WTC11 (cell line): Measurements from ENCODE around the gene KLK2. TPM values are rescaled to one million over a fixed set of nuclear protein-coding genes. Genes with fewer than 3 reads are reported as not detected.

ENCODE experiments used
- ATAC-seq: fragments of 200-7000 bp; cut with Tn5 transposase; 2 replicates; pipeline ENCODE4 v1.10.0; 2021; ENCODE audit warnings: mild to moderate bottlenecking, moderate library complexity
- CTCF ChIA-PET: fragments of 300-600 bp; sonication (Branson Sonifier 250); formaldehyde crosslinking; loops from one replicate; lab custom pipeline; 2021; ENCODE audit warnings: antibody characterized with exemption; lab: Charles Lee
- POLR2A ChIA-PET: fragments of 350-600 bp; sonication (Branson Sonifier 250); formaldehyde crosslinking; loops from one replicate; lab custom pipeline; 2021; ENCODE audit warnings: antibody characterized with exemption; lab: Charles Lee
- DNase-seq: peaks from one replicate; pipeline ENCODE4 v3.0.0; 2021; ENCODE audit warnings: low spot score
- H3K27ac Mint-ChIP-seq: 2 replicates; pipeline ENCODE4 v1.8.0; 2021; ENCODE audit warnings: mixed read lengths
- H3K27me3 Mint-ChIP-seq: 2 replicates; pipeline ENCODE4 v1.8.0; 2021; ENCODE audit warnings: low read depth, mild to moderate bottlenecking, moderate library complexity, mixed read lengths
- H3K36me3 Mint-ChIP-seq: 2 replicates; pipeline ENCODE4 v1.8.0; 2021; ENCODE audit warnings: mixed read lengths
- H3K4me1 Mint-ChIP-seq: 2 replicates; pipeline ENCODE4 v1.8.0; 2022; ENCODE audit warnings: mixed read lengths
- H3K4me3 Mint-ChIP-seq: 2 replicates; pipeline ENCODE4 v1.8.0; 2021; ENCODE audit warnings: mild to moderate bottlenecking, moderate library complexity, mixed read lengths
- H3K9me3 Mint-ChIP-seq: 2 replicates; pipeline ENCODE4 v1.8.0; 2021; ENCODE audit warnings: mixed read lengths
- FOXK1 ChIP-seq: sonication (generic); formaldehyde crosslinking; IDR thresholded peaks from 2 replicates; pipeline ENCODE4 v1.8.0; 2022; ENCODE audit warnings: mild to moderate bottlenecking, moderate library complexity, missing genetic modification reagents
- NFYB ChIP-seq: sonication (generic); formaldehyde crosslinking; conservative IDR thresholded peaks from 2 replicates; pipeline ENCODE4 v1.8.0; 2022; ENCODE audit warnings: low read depth, missing genetic modification reagents
- OVOL2 ChIP-seq: fragments of 250-450 bp; sonication (Bioruptor Pico); IDR thresholded peaks from 2 replicates; pipeline ENCODE4 v1.9.0; 2021; ENCODE audit warnings: mild to moderate bottlenecking, borderline replicate concordance
- RELA ChIP-seq: sonication (generic); formaldehyde crosslinking; IDR thresholded peaks from 2 replicates; pipeline ENCODE4 v1.8.1; 2022; ENCODE audit warnings: missing genetic modification reagents, mild to moderate bottlenecking, borderline replicate concordance
- ZNF138 ChIP-seq: sonication (generic); formaldehyde crosslinking; conservative IDR thresholded peaks from 2 replicates; pipeline ENCODE4 v1.8.1; 2022; ENCODE audit warnings: mild to moderate bottlenecking, moderate library complexity, missing genetic modification reagents
- ZNF232 ChIP-seq: sonication (generic); formaldehyde crosslinking; IDR thresholded peaks from 2 replicates; pipeline ENCODE4 v1.8.0; 2022; ENCODE audit warnings: mild to moderate bottlenecking, missing genetic modification reagents
- ZNF416 ChIP-seq: fragments of 250-450 bp; sonication (Bioruptor Pico); IDR thresholded peaks from 2 replicates; pipeline ENCODE4 v1.9.0; 2021; ENCODE audit warnings: mild to moderate bottlenecking, inconsistent platforms
- ZNF423 ChIP-seq: fragments of 250-450 bp; sonication (Bioruptor Pico); IDR thresholded peaks from 2 replicates; pipeline ENCODE4 v2.1.2; 2022; ENCODE audit warnings: mild to moderate bottlenecking, moderate library complexity
- total RNA-seq: library from RNA; stranded (reverse); gene quantifications from 3 replicates; pipeline ENCODE4 v1.2.3, GENCODE V29; 2021
- TF ChIP-seq, protein P1 (sequence below): sonication (generic); formaldehyde crosslinking; IDR thresholded peaks from 2 replicates; pipeline ENCODE4 v1.8.1; 2023; ENCODE audit warnings: mild to moderate bottlenecking, missing genetic modification reagents, borderline replicate concordance
- TF ChIP-seq, protein P2 (sequence below): sonication (generic); formaldehyde crosslinking; IDR thresholded peaks from 2 replicates; pipeline ENCODE4 v1.8.1; 2023; ENCODE audit warnings: mild to moderate bottlenecking, moderate library complexity, missing genetic modification reagents
- TF ChIP-seq, protein P3 (sequence below): sonication (generic); formaldehyde crosslinking; IDR thresholded peaks from 2 replicates; pipeline ENCODE4 v1.8.1; 2023; ENCODE audit warnings: mild to moderate bottlenecking, missing genetic modification reagents
- TF ChIP-seq, protein P4 (sequence below): fragments of 250-450 bp; sonication (Bioruptor Pico); conservative IDR thresholded peaks from 2 replicates; pipeline ENCODE4 v1.9.0; 2021; ENCODE audit warnings: mild to moderate bottlenecking
- TF ChIP-seq, protein P5 (sequence below): fragments of 250-450 bp; sonication (Bioruptor Pico); IDR thresholded peaks from 2 replicates; pipeline ENCODE4 v1.9.0; 2021; ENCODE audit warnings: moderate library complexity, mild to moderate bottlenecking, inconsistent platforms, borderline replicate concordance
- TF ChIP-seq, protein P6 (sequence below): sonication (generic); formaldehyde crosslinking; IDR thresholded peaks from 2 replicates; pipeline ENCODE4 v1.8.1; 2023; ENCODE audit warnings: mild to moderate bottlenecking, missing genetic modification reagents, moderate library complexity
- TF ChIP-seq, protein P7 (sequence below): fragments of 250-450 bp; sonication (Bioruptor Pico); IDR thresholded peaks from 2 replicates; pipeline ENCODE4 v1.8.0; 2021; ENCODE audit warnings: mild to moderate bottlenecking
- TF ChIP-seq, protein P8 (sequence below): sonication (generic); formaldehyde crosslinking; IDR thresholded peaks from 2 replicates; pipeline ENCODE4 v1.8.0; 2023; ENCODE audit warnings: missing genetic modification reagents, mild to moderate bottlenecking, borderline replicate concordance
- TF ChIP-seq, protein P9 (sequence below): sonication (generic); formaldehyde crosslinking; IDR thresholded peaks from 2 replicates; pipeline ENCODE4 v1.8.0; 2022; ENCODE audit warnings: mild to moderate bottlenecking, missing genetic modification reagents

The KLK2 gene
- total RNA-seq, 1 experiment from 2014 or later: not detected

DNA sequence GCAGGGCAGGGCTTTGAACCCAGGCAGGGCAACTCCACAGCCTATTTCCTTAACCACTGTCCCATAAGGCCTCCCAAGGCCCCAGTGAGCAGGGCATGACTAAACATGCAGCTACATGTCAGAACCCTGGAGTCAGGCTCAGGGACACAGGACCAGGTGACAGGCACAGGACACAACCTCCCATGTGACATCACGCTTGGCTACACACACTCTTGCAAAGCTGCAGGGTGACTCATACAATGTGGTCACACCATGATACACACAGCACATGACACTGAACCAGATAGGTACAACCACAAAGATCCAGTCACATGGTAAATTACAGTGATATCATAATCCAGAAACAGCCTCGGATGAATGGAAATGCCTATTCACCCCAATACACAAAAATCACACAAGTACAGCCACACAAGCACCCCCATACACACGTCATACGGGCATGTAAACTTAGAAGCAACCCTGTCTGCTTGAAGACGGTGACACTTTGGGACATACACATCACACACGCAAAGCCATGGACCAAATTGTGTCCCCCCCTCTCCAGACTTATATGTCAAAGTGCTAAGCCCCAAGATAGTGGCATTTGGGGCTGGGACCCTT lies 23.5 kb downstream of the KLK2 start (continued):
- TF ChIP-seq, protein P1, sequence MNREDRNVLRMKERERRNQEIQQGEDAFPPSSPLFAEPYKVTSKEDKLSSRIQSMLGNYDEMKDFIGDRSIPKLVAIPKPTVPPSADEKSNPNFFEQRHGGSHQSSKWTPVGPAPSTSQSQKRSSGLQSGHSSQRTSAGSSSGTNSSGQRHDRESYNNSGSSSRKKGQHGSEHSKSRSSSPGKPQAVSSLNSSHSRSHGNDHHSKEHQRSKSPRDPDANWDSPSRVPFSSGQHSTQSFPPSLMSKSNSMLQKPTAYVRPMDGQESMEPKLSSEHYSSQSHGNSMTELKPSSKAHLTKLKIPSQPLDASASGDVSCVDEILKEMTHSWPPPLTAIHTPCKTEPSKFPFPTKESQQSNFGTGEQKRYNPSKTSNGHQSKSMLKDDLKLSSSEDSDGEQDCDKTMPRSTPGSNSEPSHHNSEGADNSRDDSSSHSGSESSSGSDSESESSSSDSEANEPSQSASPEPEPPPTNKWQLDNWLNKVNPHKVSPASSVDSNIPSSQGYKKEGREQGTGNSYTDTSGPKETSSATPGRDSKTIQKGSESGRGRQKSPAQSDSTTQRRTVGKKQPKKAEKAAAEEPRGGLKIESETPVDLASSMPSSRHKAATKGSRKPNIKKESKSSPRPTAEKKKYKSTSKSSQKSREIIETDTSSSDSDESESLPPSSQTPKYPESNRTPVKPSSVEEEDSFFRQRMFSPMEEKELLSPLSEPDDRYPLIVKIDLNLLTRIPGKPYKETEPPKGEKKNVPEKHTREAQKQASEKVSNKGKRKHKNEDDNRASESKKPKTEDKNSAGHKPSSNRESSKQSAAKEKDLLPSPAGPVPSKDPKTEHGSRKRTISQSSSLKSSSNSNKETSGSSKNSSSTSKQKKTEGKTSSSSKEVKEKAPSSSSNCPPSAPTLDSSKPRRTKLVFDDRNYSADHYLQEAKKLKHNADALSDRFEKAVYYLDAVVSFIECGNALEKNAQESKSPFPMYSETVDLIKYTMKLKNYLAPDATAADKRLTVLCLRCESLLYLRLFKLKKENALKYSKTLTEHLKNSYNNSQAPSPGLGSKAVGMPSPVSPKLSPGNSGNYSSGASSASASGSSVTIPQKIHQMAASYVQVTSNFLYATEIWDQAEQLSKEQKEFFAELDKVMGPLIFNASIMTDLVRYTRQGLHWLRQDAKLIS (CRISPR knock-in tag): no peak
- TF ChIP-seq, protein P2, sequence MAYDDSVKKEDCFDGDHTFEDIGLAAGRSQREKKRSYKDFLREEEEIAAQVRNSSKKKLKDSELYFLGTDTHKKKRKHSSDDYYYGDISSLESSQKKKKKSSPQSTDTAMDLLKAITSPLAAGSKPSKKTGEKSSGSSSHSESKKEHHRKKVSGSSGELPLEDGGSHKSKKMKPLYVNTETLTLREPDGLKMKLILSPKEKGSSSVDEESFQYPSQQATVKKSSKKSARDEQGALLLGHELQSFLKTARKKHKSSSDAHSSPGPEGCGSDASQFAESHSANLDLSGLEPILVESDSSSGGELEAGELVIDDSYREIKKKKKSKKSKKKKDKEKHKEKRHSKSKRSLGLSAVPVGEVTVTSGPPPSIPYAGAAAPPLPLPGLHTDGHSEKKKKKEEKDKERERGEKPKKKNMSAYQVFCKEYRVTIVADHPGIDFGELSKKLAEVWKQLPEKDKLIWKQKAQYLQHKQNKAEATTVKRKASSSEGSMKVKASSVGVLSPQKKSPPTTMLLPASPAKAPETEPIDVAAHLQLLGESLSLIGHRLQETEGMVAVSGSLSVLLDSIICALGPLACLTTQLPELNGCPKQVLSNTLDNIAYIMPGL: no peak
- TF ChIP-seq, protein P3, sequence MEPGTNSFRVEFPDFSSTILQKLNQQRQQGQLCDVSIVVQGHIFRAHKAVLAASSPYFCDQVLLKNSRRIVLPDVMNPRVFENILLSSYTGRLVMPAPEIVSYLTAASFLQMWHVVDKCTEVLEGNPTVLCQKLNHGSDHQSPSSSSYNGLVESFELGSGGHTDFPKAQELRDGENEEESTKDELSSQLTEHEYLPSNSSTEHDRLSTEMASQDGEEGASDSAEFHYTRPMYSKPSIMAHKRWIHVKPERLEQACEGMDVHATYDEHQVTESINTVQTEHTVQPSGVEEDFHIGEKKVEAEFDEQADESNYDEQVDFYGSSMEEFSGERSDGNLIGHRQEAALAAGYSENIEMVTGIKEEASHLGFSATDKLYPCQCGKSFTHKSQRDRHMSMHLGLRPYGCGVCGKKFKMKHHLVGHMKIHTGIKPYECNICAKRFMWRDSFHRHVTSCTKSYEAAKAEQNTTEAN (CRISPR knock-in tag): no peak
- TF ChIP-seq NFYB (CRISPR knock-in tag): no peak

DNA sequence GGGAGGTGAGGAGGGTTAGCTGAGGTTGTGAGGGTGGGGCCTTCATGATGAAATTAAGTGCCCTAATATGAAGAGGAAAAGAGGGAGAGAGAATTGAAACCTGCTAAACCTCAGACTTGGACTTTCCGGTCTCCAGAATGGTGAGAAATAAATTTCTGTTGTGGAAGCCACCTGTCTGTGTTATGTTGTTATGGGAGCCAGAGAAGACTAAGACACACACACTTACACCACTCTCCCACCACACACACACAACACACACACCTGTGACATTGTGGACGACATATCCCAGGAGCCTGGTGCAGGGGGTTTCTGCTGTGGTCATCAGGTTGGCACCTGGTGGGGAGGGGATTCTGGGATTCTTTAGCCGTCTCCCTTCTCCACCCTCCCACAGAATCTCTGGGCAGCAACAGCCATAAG lies 24.0 kb downstream of the KLK2 start:
- H3K9me3 Mint-ChIP-seq: peaks cover 38% of the 10 kb centered on the region
- peaks cover 22% of the 10 kb centered on the region for H3K36me3 Mint-ChIP-seq
- DNase-seq (no peak), ATAC-seq (no peak)
- peaks cover 56% of the 10 kb centered on the region for H3K27me3 Mint-ChIP-seq
- H3K4me3 Mint-ChIP-seq: no peak overlapping the region
- no peaks in the 10 kb centered on the region for H3K4me1 Mint-ChIP-seq
- ChIA-PET POLR2A (no interaction called here), CTCF (no interaction called here)
- no peak overlapping the region for H3K27ac Mint-ChIP-seq
- TF ChIP-seq FOXK1 (no peak), ZNF423 (CRISPR knock-in tag) (no peak), ZNF416 (CRISPR knock-in tag) (no peak), RELA (CRISPR knock-in tag) (no peak), ZNF138 (CRISPR knock-in tag) (no peak), ZNF232 (no peak), OVOL2 (CRISPR knock-in tag) (no peak)
- TF ChIP-seq, protein P4, sequence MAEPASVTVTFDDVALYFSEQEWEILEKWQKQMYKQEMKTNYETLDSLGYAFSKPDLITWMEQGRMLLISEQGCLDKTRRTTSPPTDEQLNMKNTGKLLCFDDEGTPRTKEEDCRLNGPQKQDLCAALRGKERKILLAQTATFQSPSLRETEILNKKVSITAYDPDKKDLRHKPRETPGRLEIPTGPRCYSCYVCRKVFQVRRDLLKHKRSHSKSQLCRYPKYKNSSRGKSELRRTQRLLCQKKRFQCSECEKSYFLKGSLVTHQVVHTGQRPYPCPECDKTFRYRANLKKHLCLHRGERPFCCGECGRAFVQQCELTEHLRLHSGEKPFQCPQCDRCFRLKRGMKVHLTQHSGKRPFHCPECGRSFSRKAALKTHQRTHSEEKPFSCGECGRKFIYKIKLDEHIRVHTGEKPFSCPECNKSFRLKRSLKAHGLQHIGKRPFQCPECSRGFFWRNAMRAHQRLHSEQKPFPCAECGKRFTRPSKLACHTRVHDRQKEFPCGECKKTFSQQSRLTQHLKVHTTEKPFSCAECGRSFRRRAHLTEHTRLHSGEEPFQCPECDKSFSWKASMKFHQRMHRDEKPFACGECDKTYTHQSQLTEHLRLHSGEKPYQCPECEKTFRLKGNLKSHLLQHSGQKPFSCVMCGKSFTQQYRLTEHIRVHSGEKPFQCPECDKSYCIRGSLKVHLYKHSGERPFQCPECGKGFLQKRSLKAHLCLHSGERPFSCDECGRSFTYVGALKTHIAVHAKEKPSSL (CRISPR knock-in tag): no peak
- TF ChIP-seq, protein P5, sequence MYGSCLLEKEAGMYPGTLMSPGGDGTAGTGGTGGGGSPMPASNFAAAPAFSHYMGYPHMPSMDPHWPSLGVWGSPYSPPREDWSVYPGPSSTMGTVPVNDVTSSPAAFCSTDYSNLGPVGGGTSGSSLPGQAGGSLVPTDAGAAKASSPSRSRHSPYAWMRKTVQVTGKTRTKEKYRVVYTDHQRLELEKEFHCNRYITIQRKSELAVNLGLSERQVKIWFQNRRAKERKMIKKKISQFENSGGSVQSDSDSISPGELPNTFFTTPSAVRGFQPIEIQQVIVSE: no peak
- TF ChIP-seq, protein P6, sequence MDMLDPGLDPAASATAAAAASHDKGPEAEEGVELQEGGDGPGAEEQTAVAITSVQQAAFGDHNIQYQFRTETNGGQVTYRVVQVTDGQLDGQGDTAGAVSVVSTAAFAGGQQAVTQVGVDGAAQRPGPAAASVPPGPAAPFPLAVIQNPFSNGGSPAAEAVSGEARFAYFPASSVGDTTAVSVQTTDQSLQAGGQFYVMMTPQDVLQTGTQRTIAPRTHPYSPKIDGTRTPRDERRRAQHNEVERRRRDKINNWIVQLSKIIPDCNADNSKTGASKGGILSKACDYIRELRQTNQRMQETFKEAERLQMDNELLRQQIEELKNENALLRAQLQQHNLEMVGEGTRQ (CRISPR knock-in tag): no peak
- TF ChIP-seq, protein P7, sequence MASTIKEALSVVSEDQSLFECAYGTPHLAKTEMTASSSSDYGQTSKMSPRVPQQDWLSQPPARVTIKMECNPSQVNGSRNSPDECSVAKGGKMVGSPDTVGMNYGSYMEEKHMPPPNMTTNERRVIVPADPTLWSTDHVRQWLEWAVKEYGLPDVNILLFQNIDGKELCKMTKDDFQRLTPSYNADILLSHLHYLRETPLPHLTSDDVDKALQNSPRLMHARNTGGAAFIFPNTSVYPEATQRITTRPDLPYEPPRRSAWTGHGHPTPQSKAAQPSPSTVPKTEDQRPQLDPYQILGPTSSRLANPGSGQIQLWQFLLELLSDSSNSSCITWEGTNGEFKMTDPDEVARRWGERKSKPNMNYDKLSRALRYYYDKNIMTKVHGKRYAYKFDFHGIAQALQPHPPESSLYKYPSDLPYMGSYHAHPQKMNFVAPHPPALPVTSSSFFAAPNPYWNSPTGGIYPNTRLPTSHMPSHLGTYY (CRISPR knock-in tag): no peak
- TF ChIP-seq, protein P8, sequence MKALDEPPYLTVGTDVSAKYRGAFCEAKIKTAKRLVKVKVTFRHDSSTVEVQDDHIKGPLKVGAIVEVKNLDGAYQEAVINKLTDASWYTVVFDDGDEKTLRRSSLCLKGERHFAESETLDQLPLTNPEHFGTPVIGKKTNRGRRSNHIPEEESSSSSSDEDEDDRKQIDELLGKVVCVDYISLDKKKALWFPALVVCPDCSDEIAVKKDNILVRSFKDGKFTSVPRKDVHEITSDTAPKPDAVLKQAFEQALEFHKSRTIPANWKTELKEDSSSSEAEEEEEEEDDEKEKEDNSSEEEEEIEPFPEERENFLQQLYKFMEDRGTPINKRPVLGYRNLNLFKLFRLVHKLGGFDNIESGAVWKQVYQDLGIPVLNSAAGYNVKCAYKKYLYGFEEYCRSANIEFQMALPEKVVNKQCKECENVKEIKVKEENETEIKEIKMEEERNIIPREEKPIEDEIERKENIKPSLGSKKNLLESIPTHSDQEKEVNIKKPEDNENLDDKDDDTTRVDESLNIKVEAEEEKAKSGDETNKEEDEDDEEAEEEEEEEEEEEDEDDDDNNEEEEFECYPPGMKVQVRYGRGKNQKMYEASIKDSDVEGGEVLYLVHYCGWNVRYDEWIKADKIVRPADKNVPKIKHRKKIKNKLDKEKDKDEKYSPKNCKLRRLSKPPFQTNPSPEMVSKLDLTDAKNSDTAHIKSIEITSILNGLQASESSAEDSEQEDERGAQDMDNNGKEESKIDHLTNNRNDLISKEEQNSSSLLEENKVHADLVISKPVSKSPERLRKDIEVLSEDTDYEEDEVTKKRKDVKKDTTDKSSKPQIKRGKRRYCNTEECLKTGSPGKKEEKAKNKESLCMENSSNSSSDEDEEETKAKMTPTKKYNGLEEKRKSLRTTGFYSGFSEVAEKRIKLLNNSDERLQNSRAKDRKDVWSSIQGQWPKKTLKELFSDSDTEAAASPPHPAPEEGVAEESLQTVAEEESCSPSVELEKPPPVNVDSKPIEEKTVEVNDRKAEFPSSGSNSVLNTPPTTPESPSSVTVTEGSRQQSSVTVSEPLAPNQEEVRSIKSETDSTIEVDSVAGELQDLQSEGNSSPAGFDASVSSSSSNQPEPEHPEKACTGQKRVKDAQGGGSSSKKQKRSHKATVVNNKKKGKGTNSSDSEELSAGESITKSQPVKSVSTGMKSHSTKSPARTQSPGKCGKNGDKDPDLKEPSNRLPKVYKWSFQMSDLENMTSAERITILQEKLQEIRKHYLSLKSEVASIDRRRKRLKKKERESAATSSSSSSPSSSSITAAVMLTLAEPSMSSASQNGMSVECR: no peak
- TF ChIP-seq, protein P9, sequence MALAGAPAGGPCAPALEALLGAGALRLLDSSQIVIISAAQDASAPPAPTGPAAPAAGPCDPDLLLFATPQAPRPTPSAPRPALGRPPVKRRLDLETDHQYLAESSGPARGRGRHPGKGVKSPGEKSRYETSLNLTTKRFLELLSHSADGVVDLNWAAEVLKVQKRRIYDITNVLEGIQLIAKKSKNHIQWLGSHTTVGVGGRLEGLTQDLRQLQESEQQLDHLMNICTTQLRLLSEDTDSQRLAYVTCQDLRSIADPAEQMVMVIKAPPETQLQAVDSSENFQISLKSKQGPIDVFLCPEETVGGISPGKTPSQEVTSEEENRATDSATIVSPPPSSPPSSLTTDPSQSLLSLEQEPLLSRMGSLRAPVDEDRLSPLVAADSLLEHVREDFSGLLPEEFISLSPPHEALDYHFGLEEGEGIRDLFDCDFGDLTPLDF (CRISPR knock-in tag): no peak
